ENCODE results near the gene WFDC2. TPM values are rescaled to one million over a fixed set of nuclear protein-coding genes. Genes with fewer than 3 reads are reported as not detected.

WFDC2 gene
- total and polyA plus RNA-seq, 2 donors (not counting 3 experiments of a cell fraction or from before 2014, with no cell fraction given): not detected

- Histone ChIP-seq H3K27me3 (ENCODE audit: control insufficient read depth in 2 of 2, insufficient read depth in 2 of 2, low read length in 2 of 2) (no peaks in the 10 kb centered on the region), H4K20me1 (replicated peaks; ENCODE audit: control insufficient read depth, extremely low read depth, insufficient read depth, low read length) (no peaks in the 10 kb centered on the region), H3K27ac (ENCODE audit: insufficient read depth, low read depth, low read length) (no peak overlapping the region), H3K4me3 (replicated peaks in 1 of 3; ENCODE audit: insufficient read depth in 1 of 3, low read depth in 1 of 3, low read length in 3 of 3) (no peak overlapping the region), H3K36me3 (ENCODE audit: control insufficient read depth in 2 of 2, extremely low read depth in 1 of 2, insufficient read depth in 2 of 2, low read length in 2 of 2) (no peaks in the 10 kb centered on the region), H3K9ac (replicated peaks; ENCODE audit: extremely low read depth, insufficient read depth, low read length) (no peak overlapping the region), H3K4me2 (ENCODE audit: insufficient read depth, low read length) (no peak overlapping the region), H3K79me2 (ENCODE audit: control insufficient read depth, insufficient read depth, low read length) (no peaks in the 10 kb centered on the region), H2AFZ (ENCODE audit: low read depth, low read length) (no peak overlapping the region), H3K4me1 (ENCODE audit: control insufficient read depth, extremely low read depth, insufficient read depth, low read length) (peaks cover 6% of the 10 kb centered on the region), H3K9me3 (replicated peaks; ENCODE audit: control insufficient read depth, insufficient read depth, low read length) (no peaks in the 10 kb centered on the region), H3K9me1 (replicated peaks; ENCODE audit: control insufficient read depth, extremely low read depth, insufficient read depth, low read length) (no peaks in the 10 kb centered on the region)
- ChIA-PET POLR2A (interaction anchor here (0.7 kb wide), 1 partner anchor 74 kb away, joined by 3 read pairs; no protein-coding TSS in a partner anchor), CTCF (interaction anchor here (0.7 to 12.5 kb wide), 3 partner anchors 15 to 112 kb away, joined by 3 to 416 read pairs (median 389); no protein-coding TSS in a partner anchor)
- BruUV-seq (replicated peaks): no TSS peak
- intact Hi-C loops (cut with micrococcal nuclease): no loop called here
- no peak for FAIRE-seq
- DNase-seq (ENCODE audit: low read depth, low spot score): no peak
- dilution Hi-C loops (cut with MboI; ENCODE audit: extremely low pct_ligation_motif_present, low sequenced_read_pairs): no loop called here
- no peak for TF ChIP-seq EZH2 (IDR thresholded peaks at IDR 0.05; ENCODE audit: borderline replicate concordance, low read depth, low read length, severe bottlenecking)
- TF ChIP-seq JUN (IDR thresholded peaks at IDR 0.05; ENCODE audit: borderline replicate concordance, insufficient read depth, insufficient read length, low read depth): no peak
- no peak for TF ChIP-seq POLR2A (IDR thresholded peaks at IDR 0.05; ENCODE audit: low read depth, low read length)
- no peak for TF ChIP-seq MYC (IDR thresholded peaks at IDR 0.05; ENCODE audit: low read depth, low read length)
Measured at GRCh38 chr20:45433976-45434375, 35.6 kb upstream of the WFDC2 start.

- no peaks in the 10 kb centered on the region for H3K9me1 ChIP-seq (replicated peaks; ENCODE audit: control insufficient read depth, extremely low read depth, insufficient read depth, low read length)
- FAIRE-seq (peak; percentile 83), DNase-seq (ENCODE audit: low read depth, low spot score) (peak; percentile 85)
- H3K4me1 ChIP-seq (ENCODE audit: control insufficient read depth, extremely low read depth, insufficient read depth, low read length): peaks cover 6% of the 10 kb centered on the region
- TF ChIP-seq EZH2 (IDR thresholded peaks at IDR 0.05; ENCODE audit: borderline replicate concordance, low read depth, low read length, severe bottlenecking) (no peak), CTCF (IDR thresholded peaks at IDR 0.05; ENCODE audit: extremely low read depth in 1 of 2, insufficient read depth in 1 of 2, low read depth in 1 of 2, low read length in 2 of 2) (peak; percentile 92 to 96)
- CTCF ChIA-PET: interaction anchor here (0.7 to 12.5 kb wide), 47 partner anchors 8 to 393 kb away, joined by 3 to 416 read pairs (median 7); partner anchors contain the start of genes PIGT, RBPJL, SDC4 and SYS1
- H3K27ac ChIP-seq (ENCODE audit: insufficient read depth, low read depth, low read length): no peak overlapping the region
- H3K79me2 ChIP-seq (ENCODE audit: control insufficient read depth, insufficient read depth, low read length): no peaks in the 10 kb centered on the region
- H3K4me3 ChIP-seq (replicated peaks in 1 of 3; ENCODE audit: insufficient read depth in 1 of 3, low read depth in 1 of 3, low read length in 3 of 3): peak overlapping the region; percentile 42 to 71 (median 52)
- peak overlapping the region; percentile 88 for H3K4me2 ChIP-seq (ENCODE audit: insufficient read depth, low read length)
- peak overlapping the region; percentile 75 for H3K9ac ChIP-seq (replicated peaks; ENCODE audit: extremely low read depth, insufficient read depth, low read length)
- no peaks in the 10 kb centered on the region for H4K20me1 ChIP-seq (replicated peaks; ENCODE audit: control insufficient read depth, extremely low read depth, insufficient read depth, low read length)
- no peaks in the 10 kb centered on the region for H3K36me3 ChIP-seq (ENCODE audit: control insufficient read depth in 2 of 2, extremely low read depth in 1 of 2, insufficient read depth in 2 of 2, low read length in 2 of 2)
- peak overlapping the region; percentile 86 for H2AFZ ChIP-seq (ENCODE audit: low read depth, low read length)
- intact Hi-C loops (cut with micrococcal nuclease) (loop anchor here (1.0 kb wide), 6 partner anchors 21 to 334 kb away; partner anchors contain the start of genes PIGT and SYS1), dilution Hi-C loops (cut with MboI; ENCODE audit: extremely low pct_ligation_motif_present, low sequenced_read_pairs) (no loop called here)
- H3K9me3 ChIP-seq (replicated peaks; ENCODE audit: control insufficient read depth, insufficient read depth, low read length): no peaks in the 10 kb centered on the region
- POLR2A ChIA-PET: interaction anchor here (0.6 to 2.2 kb wide), 6 partner anchors 13 to 334 kb away, joined by 3 to 6 read pairs (median 3); partner anchors contain the start of gene SYS1
- no peaks in the 10 kb centered on the region for H3K27me3 ChIP-seq (ENCODE audit: control insufficient read depth in 2 of 2, insufficient read depth in 2 of 2, low read length in 2 of 2)
- BruUV-seq (replicated peaks): no TSS peak
Measured at GRCh38 chr20:45436732-45437485, 32.6 kb upstream of the WFDC2 start.

Data from endothelial cell of umbilical vein (primary cell).